LNCAP (cell line): ENCODE results near the gene TIGAR.

Source experiments
- CTCF ChIP-seq: fragments of 450-650 bp; IDR thresholded peaks from 2 replicates; pipeline ENCODE4 v1.5.1; 2017; ENCODE audit warnings: mild to moderate bottlenecking

Gene TIGAR

GRCh38 chr12:4280351-4281163, 40.5 kb upstream of the TIGAR start:
- TF ChIP-seq CTCF = no peak

GRCh38 chr12:4281173-4281654, 39.8 kb upstream of the TIGAR start:
- no peak for TF ChIP-seq CTCF

- no peak for TF ChIP-seq CTCF
Measured at GRCh38 chr12:4282103-4282891, 38.7 kb upstream of the TIGAR start.

GRCh38 chr12:4282892-4283511, 38.0 kb upstream of the TIGAR start:
- TF ChIP-seq CTCF = no peak

- no peak for TF ChIP-seq CTCF
Measured at GRCh38 chr12:4283512-4284255, 37.3 kb upstream of the TIGAR start.

- TF ChIP-seq CTCF = no peak
Measured at GRCh38 chr12:4284306-4284705, 36.7 kb upstream of the TIGAR start.

GRCh38 chr12:4285070-4285469, 35.9 kb upstream of the TIGAR start:
- no peak for TF ChIP-seq CTCF
